HepG2 (cell line): ENCODE measurements around the gene GPD1.

ENCODE experiments used
- EZH2 ChIP-seq: conservative IDR thresholded peaks from 2 replicates; pipeline ENCODE4 v1.6.1; 2012; ENCODE audit warnings: mild to moderate bottlenecking, low read depth, low read length, moderate library complexity
- FOXK2 ChIP-seq: fragments of 450-650 bp; IDR thresholded peaks from 2 replicates; pipeline ENCODE4 v1.6.1; 2016
- NCOA5 ChIP-seq: sonication (generic); formaldehyde crosslinking; IDR thresholded peaks from 2 replicates; pipeline ENCODE4 v1.4.0; 2020; ENCODE audit warnings: missing genetic modification reagents
- RXRA ChIP-seq: sonication (generic); formaldehyde crosslinking; IDR thresholded peaks from 2 replicates; pipeline ENCODE4 v1.5.1; 2020; ENCODE audit warnings: missing genetic modification reagents
- TCF12 ChIP-seq, 2 experiments: fragments of 450-650 bp in 1 of 2; sonication (generic) in 1 of 2; formaldehyde crosslinking in 1 of 2; IDR thresholded peaks; 2 replicates each; pipeline versions ENCODE4 v1.6.1 to v1.8.0; 2017 to 2022; ENCODE audit warnings: antibody characterized with exemption in 1 of 2, mild to moderate bottlenecking in 1 of 2, missing genetic modification reagents in 1 of 2, moderate library complexity in 1 of 2
- ZBTB14 ChIP-seq: sonication (generic); formaldehyde crosslinking; IDR thresholded peaks from 2 replicates; pipeline ENCODE4 v1.4.0; 2020; ENCODE audit warnings: missing genetic modification reagents
- ZNF564 ChIP-seq: sonication (generic); formaldehyde crosslinking; IDR thresholded peaks from 2 replicates; pipeline ENCODE4 v1.8.1; 2023; ENCODE audit warnings: mild to moderate bottlenecking, missing genetic modification reagents

- no peak for TF ChIP-seq ZBTB14 (CRISPR knock-in tag)
- no peak for TF ChIP-seq TCF12 (IDR thresholded peaks at IDR 0.05)
- no peak for TF ChIP-seq TCF12 (CRISPR knock-in tag; IDR thresholded peaks at IDR 0.05)
- TF ChIP-seq EZH2 = no peak
- TF ChIP-seq ZNF564 (CRISPR knock-in tag) = no peak
- no peak for TF ChIP-seq RXRA (CRISPR knock-in tag)
- TF ChIP-seq FOXK2 = no peak
- no peak for TF ChIP-seq NCOA5 (CRISPR knock-in tag)
These were observed 13.4 kb upstream of the GPD1 start for GRCh38 chr12:50090391-50090790.
